ENCODE measurements around the gene MSI2. TPM values are rescaled to one million over a fixed set of nuclear protein-coding genes. Genes with fewer than 3 reads are reported as not detected.

Gene MSI2
- total and polyA plus RNA-seq, 2 donors (not counting 1 experiment from before 2014, with no cell fraction given), result 16.1 to 196 TPM

DNA sequence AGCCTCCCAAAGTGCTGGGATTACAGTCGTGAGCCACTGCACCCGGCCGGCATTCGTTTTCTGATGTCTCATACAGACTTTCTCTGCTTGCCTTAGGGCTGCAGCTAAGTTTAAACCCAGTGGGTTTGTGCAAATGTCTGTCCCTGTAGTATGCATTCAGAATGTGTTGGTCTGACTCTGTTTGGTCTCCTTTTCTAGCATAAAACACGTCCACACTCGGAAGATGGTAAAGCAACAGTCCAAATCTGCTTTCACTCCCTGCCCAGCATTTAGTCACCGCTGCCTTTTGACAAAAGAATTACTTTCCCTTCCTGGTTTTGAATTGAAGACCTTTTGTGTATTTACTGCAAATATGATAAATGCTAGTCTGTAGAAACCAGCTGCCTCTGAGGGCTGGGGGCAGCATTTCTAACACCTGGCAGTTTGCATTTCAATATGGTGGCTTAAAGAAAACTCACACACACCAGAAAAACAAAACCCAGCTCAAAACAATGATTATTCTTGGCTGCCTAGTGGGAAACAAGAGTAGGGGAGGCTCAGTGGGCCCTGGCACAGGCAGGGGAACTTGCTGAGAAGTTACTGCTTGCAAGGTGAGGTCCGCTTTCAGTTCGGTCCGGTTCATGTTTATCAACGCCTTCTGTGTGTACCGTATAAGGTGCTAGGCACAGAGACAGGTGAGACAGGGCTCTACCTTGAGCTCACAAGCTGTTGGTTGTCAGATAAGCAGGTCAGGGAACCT, 56.9 kb downstream of the MSI2 start:
- ATAC-seq (ENCODE audit: low read depth) (no peak), DNase-seq (no peak)
- Mint-ChIP-seq H3K9me3 (ENCODE audit: insufficient read depth) (no peaks in the 10 kb centered on the region), H3K4me3 (no peak overlapping the region), H3K4me1 (peaks cover 18% of the 10 kb centered on the region), H3K27me3 (no peaks in the 10 kb centered on the region), H3K27ac (no peak overlapping the region)
- Histone ChIP-seq H3K4me3 (ENCODE audit: control extremely low read depth in 1 of 5, extremely low read depth in 1 of 5, insufficient read depth in 1 of 5, low read depth in 2 of 5, low read length in 4 of 5) (no peak overlapping the region), H3K9ac (ENCODE audit: low read length) (no peak overlapping the region), H3K4me2 (replicated peaks; ENCODE audit: low read depth, low read length, poor library complexity, severe bottlenecking) (no peak overlapping the region), H2AFZ (ENCODE audit: insufficient read depth, low read depth, low read length, poor library complexity, severe bottlenecking) (no peak overlapping the region), H3K27me3 (replicated peaks in 1 of 4; ENCODE audit: control extremely low read depth in 1 of 4, control insufficient read depth in 3 of 4, insufficient read depth in 4 of 4, low read length in 3 of 4) (no peaks in the 10 kb centered on the region), H3K9me3 (ENCODE audit: control extremely low read depth in 1 of 3, control insufficient read depth in 2 of 3, insufficient read depth in 1 of 3, low read length in 2 of 3) (no peaks in the 10 kb centered on the region), H4K20me1 (ENCODE audit: control insufficient read depth, insufficient read depth, low read length, poor library complexity, severe bottlenecking) (peaks cover 62% of the 10 kb centered on the region), H3K36me3 (replicated peaks in 1 of 2; ENCODE audit: control extremely low read depth in 1 of 2, control insufficient read depth in 1 of 2, extremely low read depth in 1 of 2, insufficient read depth in 2 of 2, low read length in 1 of 2) (peaks cover 0 to 10% of the 10 kb centered on the region in 2 experiments), H3K27ac (ENCODE audit: low read length in 2 of 2) (no peak overlapping the region), H3K4me1 (ENCODE audit: control insufficient read depth in 2 of 2, insufficient read depth in 2 of 2, low read length in 2 of 2) (no peaks in the 10 kb centered on the region), H3K79me2 (ENCODE audit: control insufficient read depth, insufficient read depth, low read length) (peaks cover 96% of the 10 kb centered on the region)
- ChIA-PET CTCF (interaction anchor here (0.7 kb wide), 1 partner anchor 358 kb away, joined by 3 read pairs; no protein-coding TSS in a partner anchor), POLR2A (no interaction called here)
- TF ChIP-seq, protein P1, sequence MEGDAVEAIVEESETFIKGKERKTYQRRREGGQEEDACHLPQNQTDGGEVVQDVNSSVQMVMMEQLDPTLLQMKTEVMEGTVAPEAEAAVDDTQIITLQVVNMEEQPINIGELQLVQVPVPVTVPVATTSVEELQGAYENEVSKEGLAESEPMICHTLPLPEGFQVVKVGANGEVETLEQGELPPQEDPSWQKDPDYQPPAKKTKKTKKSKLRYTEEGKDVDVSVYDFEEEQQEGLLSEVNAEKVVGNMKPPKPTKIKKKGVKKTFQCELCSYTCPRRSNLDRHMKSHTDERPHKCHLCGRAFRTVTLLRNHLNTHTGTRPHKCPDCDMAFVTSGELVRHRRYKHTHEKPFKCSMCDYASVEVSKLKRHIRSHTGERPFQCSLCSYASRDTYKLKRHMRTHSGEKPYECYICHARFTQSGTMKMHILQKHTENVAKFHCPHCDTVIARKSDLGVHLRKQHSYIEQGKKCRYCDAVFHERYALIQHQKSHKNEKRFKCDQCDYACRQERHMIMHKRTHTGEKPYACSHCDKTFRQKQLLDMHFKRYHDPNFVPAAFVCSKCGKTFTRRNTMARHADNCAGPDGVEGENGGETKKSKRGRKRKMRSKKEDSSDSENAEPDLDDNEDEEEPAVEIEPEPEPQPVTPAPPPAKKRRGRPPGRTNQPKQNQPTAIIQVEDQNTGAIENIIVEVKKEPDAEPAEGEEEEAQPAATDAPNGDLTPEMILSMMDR (IDR thresholded peaks at IDR 0.05), result no peak
- TF ChIP-seq EZH2 (IDR thresholded peaks at IDR 0.05; ENCODE audit: borderline replicate concordance, insufficient read depth, low read depth, low read length, poor library complexity, severe bottlenecking), result no peak
- 92% methylated on average over 9 of the region's 12 CpGs for WGBS (ENCODE audit: insufficient coverage)
- intact Hi-C loops (cut with micrococcal nuclease), result no loop called here

All from B cell (primary cell).